ENCODE results near the gene INPP5E.

DNA sequence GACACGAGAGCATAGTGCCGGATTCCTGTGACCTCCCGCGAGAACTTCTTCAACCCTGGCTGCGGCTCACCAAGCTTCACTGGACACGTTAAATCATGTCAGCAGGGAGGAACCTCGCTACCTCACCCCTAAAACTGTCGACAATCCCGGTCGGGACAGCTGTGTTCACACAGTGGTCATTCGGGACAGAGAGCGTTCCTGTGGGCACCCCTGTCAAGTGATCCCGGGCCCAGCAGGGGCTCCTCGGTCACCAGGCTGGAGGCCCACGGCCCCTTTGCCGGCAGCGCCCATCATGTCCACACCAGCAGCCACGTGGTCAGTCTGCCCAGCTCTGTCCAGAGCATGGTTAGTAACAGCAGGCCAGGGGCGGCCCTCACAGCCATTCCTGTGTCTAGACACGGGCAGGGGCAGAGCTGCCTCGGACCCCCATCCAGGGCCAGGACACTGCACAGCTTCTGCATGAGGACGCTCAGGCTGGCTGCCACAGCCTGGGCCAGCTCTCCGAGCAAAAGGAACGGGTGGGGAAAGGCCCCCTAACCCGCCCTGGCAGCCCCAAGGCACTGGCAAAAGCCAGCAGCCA lies 3.5 kb downstream of the INPP5E start:
- TF ChIP-seq POLR2A (IDR thresholded peaks at IDR 0.05) (no peak), CTCF (IDR thresholded peaks at IDR 0.05) (no peak)
